Vagina (tissue), 2 donors: Measurements from ENCODE around the gene YIF1A. TPM values are rescaled to one million over a fixed set of nuclear protein-coding genes. Genes with fewer than 3 reads are reported as not detected.
A peak's percentile ranks its signal among the peaks of the same experiment; 100 is the strongest.

Source experiments
- DNase-seq, 2 donors: peaks; one replicate each; pipeline ENCODE4 v3.0.0-alpha.2; 2017; ENCODE audit errors: extremely low spot score in 2 of 2
- H3K27ac ChIP-seq: fragments of 200-600 bp; sonication (generic); one replicate; pipeline ENCODE4 v1.5.1; 2019
- H3K27me3 ChIP-seq: fragments of 200-600 bp; sonication (generic); one replicate; pipeline ENCODE4 v1.5.1; 2019
- H3K36me3 ChIP-seq, 2 donors: fragments of 200-600 bp; sonication (generic); one replicate each; pipeline ENCODE4 v1.5.1; 2017 to 2019
- H3K4me1 ChIP-seq: fragments of 200-600 bp; sonication (generic); one replicate; pipeline ENCODE4 v1.5.1; 2019
- H3K4me3 ChIP-seq, 2 donors: fragments of 200-600 bp; sonication (generic); 1 replicate in 1 of 2; 2 replicates in 1 of 2; pipeline ENCODE4 v1.5.1; 2016 to 2019
- H3K9me3 ChIP-seq: fragments of 200-600 bp; sonication (generic); one replicate; pipeline ENCODE4 v1.5.1; 2019
- POLR2A ChIP-seq, 2 donors: fragments of 450-650 bp; IDR thresholded peaks; one replicate each; pipeline ENCODE4 v1.6.1; 2017; ENCODE audit warnings: antibody characterized with exemption in 2 of 2, mild to moderate bottlenecking in 2 of 2, moderate library complexity in 2 of 2
- POLR2AphosphoS5 ChIP-seq, 2 donors: sonication (generic); formaldehyde crosslinking; IDR thresholded peaks; one replicate each; pipeline ENCODE4 v1.9.0; 2017; ENCODE audit warnings: antibody characterized with exemption in 2 of 2, mild to moderate bottlenecking in 2 of 2, low read depth in 1 of 2; ENCODE audit not compliant: insufficient read depth in 1 of 2
- intact Hi-C: fragments of 100-400 bp; cut with DNase I; formaldehyde crosslinking; loops from one replicate; pipeline ENCODE4 v1.15.1; 2023
- total RNA-seq: library from RNA; depleted of rRNA; stranded (reverse); fragments of >200 nt; gene quantifications from one replicate; pipeline ENCODE4 v1.2.3, GENCODE V29; 2016
- TF ChIP-seq, protein P1 (sequence below), 3 experiments: fragments of 450-650 bp in 2 of 3; fragments of 200-600 bp in 1 of 3; sonication (generic) in 1 of 3; IDR thresholded peaks; one replicate each; pipeline ENCODE4 v1.5.1; 2017 to 2019; ENCODE audit warnings: antibody characterized with exemption in 3 of 3, mild to moderate bottlenecking in 2 of 3, moderate library complexity in 2 of 3

The YIF1A gene, protein sequence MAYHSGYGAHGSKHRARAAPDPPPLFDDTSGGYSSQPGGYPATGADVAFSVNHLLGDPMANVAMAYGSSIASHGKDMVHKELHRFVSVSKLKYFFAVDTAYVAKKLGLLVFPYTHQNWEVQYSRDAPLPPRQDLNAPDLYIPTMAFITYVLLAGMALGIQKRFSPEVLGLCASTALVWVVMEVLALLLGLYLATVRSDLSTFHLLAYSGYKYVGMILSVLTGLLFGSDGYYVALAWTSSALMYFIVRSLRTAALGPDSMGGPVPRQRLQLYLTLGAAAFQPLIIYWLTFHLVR
- total RNA-seq: 130 TPM

DNA sequence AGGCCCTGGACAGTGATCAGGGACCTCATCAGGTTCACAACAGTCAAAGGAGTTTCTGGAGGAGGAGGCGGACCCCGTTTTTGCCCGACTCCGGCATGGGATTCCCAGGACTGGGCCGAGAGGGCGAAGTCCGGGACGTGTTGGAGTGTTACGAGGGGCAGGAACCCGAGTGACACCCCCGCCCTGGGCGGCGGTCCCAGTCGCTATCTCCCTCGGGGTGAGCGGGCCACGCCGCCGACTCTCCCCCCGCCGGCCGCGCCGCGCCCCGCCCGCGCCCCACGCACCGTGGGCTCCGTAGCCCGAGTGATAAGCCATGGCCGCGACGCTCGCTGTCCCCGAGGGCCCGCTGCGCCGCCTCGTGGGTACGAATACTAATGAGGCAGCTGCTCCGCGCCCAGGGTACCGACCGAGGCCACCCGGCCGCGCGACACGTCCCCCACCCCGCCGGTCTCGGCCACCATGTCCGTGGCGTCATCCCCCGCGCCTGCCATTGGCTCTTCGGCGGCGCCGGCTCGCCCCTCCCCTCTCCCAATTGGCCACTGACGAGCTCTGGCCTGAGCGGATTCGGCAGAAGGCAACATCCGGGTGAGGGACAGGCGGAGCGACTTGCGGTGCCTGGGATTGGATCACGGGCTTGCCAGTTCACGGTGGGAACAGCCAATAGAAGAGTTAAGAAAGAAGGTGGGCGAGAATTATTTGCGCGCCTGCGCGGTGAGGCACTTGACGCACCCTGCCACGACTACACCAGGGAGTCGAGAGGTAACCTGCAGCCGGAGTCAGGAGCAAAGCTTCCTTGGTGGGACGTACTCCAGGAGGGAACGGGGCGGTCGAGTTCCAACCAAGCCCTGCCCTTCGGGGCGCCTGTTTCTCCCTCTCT is at the start of gene YIF1A:
YIF1A (minus strand) TSS at position 473 of the 877 bp plus-strand sequence; CDS start at position 315, 158 bp downstream.
- Histone ChIP-seq H3K4me1 (peaks cover 42% of the 10 kb centered on the region), H3K36me3 (no peaks in the 10 kb centered on the region), H3K27me3 (peaks cover 5% of the 10 kb centered on the region), H3K27ac (peak within 1 kb of the TSS; percentile 90), H3K4me3 (peak within 1 kb of the TSS; percentile 92 to 98), H3K9me3 (no peaks in the 10 kb centered on the region)
- TF ChIP-seq, protein P1, sequence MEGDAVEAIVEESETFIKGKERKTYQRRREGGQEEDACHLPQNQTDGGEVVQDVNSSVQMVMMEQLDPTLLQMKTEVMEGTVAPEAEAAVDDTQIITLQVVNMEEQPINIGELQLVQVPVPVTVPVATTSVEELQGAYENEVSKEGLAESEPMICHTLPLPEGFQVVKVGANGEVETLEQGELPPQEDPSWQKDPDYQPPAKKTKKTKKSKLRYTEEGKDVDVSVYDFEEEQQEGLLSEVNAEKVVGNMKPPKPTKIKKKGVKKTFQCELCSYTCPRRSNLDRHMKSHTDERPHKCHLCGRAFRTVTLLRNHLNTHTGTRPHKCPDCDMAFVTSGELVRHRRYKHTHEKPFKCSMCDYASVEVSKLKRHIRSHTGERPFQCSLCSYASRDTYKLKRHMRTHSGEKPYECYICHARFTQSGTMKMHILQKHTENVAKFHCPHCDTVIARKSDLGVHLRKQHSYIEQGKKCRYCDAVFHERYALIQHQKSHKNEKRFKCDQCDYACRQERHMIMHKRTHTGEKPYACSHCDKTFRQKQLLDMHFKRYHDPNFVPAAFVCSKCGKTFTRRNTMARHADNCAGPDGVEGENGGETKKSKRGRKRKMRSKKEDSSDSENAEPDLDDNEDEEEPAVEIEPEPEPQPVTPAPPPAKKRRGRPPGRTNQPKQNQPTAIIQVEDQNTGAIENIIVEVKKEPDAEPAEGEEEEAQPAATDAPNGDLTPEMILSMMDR (IDR thresholded peaks at IDR 0.05): peak in 1 of 3 experiments; percentile 14
- TF ChIP-seq POLR2A (IDR thresholded peaks at IDR 0.05) (peak in 1 of 2 donors; percentile 93), POLR2AphosphoS5 (IDR thresholded peaks at IDR 0.05; ENCODE audit: insufficient read depth in 1 of 2, low read depth in 1 of 2) (peak; percentile 90 to 95)
- peak; percentile 100 for DNase-seq
- intact Hi-C loops: loop anchor here (10.0 kb wide), 1 partner anchor 64 kb away; no protein-coding TSS in a partner anchor

DNA sequence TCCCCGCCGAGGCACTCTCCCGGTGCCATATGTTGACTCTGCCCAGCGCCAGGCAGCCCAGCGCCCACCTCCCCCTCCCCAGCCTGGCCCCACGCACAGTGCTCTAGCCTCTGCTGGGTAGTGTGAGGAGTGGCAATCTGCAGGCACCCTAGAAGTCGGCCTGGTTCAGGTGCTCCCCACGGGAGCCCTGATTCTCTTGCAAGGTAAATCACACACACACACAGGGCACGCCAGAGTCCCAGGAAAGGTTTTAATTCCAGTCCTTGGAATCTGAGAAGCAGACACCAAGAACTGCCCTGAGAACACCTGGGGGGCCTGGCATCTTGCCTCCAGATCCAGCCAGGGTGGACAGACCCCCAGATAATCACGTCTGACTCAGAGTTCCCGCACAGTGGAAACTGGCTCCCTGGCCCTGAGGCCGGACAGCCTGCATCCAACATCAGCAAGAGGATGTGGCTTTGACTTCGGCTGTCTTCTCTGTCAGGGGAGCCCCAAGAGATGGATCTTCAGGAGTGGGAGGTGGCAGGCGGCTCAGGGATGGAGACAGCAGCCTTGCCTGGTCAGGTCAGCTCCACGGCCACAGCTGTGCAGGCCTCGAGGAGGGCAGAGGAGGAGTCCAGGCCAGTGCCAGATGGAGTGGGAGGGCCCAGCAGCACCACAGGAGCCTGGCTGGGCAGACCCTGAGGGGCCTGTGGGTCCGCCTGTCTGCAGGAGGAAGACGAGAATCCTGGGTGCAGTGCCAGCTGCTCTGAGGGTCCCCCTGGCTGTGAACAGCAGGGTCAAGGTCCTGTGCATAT is 48.4 kb upstream of the YIF1A start:
- Histone ChIP-seq H3K36me3 (peaks cover 0 to 51% of the 10 kb centered on the region in 2 donors), H3K9me3 (no peaks in the 10 kb centered on the region), H3K4me1 (peaks cover 49% of the 10 kb centered on the region), H3K27ac (peak overlapping the region; percentile 67), H3K4me3 (peak overlapping the region in 1 of 2 donors; percentile 52), H3K27me3 (no peaks in the 10 kb centered on the region)
- TF ChIP-seq, protein P1 (IDR thresholded peaks at IDR 0.05): no peak
- TF ChIP-seq POLR2A (IDR thresholded peaks at IDR 0.05) (no peak), POLR2AphosphoS5 (IDR thresholded peaks at IDR 0.05; ENCODE audit: insufficient read depth in 1 of 2, low read depth in 1 of 2) (no peak)
- intact Hi-C loops: no loop called here
- DNase-seq: no peak

DNA sequence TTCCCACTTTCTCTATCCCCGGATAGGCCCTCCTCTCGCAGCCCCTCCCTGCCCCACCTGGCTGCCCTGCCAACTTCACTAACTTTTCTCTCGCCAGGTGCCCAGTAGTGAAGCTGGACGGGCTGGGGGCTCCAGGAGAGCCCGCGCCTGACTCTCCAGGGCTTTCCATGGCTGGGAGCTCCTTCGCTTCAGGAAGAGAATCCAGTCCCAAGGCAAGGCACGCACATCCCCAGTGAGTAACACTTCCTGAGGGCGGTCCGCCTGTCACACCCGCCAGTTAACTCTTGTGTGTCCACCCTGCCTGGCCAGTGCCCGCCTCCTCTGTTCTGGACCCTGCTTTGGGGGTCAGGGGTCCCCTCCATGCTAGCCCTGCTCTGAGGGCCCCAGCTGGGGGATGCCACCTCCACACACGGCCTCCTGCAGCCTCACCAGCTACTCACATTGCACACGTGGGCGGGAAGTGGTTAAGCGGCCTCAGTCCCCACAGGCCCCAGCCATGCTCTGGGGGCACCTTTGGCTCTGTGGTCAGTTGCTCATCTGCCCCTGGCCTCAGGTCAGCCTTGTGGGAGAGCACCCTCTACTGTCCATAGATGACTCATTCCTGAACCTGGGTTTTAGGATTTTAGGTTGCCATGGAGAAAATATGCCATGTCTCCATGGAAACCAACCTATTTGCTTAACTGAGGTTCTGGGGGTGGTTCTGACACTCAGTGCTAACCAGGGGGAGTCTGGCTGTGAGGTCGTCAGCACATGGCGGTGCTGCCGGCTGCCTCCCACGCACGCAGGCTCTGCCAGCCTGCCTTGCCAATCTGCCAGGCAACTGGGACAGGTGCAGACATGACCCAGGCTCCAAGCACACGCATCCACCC is 47.5 kb upstream of the YIF1A start, which contains the start of gene RIN1:
RIN1 (minus strand) TSS at position 201 of the 869 bp plus-strand sequence; CDS start at position 169, 32 bp downstream.
- peak within 1 kb of the TSS; percentile 52 to 59 for H3K4me3 ChIP-seq
- intact Hi-C loops: no loop called here
- H3K27ac ChIP-seq: peak within 1 kb of the TSS; percentile 67
- TF ChIP-seq, protein P1 (IDR thresholded peaks at IDR 0.05): peak in 2 of 3 experiments; percentile 25 to 35
- TF ChIP-seq POLR2AphosphoS5 (IDR thresholded peaks at IDR 0.05; ENCODE audit: insufficient read depth in 1 of 2, low read depth in 1 of 2) (peak; percentile 9 to 86), POLR2A (IDR thresholded peaks at IDR 0.05) (no peak)
- H3K4me1 ChIP-seq: peaks cover 49% of the 10 kb centered on the region
- H3K27me3 ChIP-seq: no peaks in the 10 kb centered on the region
- no peak for DNase-seq
- H3K36me3 ChIP-seq: peaks cover 0 to 44% of the 10 kb centered on the region in 2 donors
- H3K9me3 ChIP-seq: no peaks in the 10 kb centered on the region

DNA sequence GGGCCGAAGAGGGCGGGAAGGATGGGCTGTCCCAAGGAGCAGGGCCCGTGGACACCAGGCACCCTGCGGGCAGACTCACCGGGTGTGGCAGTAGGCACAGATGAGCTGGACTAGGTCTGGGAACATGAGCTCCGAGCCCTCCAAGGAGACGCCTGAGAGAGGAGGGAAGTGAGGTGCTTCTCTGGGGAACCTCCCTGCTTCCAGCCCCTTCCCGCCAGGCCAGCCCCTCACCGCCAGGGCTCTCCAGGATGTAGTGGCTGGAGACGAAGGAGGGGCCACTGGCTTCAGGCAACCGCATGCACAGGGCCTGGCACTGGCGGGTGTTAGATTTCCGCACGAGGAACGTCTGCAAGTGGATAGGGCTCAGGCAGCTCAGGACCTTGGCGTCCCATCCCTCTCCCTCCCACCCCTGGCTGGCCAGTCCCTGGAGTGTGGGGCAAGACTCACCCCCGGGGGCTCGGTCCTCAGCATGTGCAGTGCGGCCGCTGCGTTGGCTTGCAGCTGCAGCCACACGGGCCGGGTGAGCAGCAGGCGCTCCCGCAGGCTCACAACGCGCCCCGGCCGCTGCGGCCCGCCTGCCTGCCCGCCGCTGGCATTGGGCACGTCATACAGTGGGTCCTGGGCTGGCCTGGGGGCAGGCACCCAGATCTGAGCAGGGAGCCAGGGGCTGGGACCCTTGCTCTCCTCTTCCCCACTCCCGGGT is 46.7 kb upstream of the YIF1A start:
- Histone ChIP-seq H3K27me3 (no peaks in the 10 kb centered on the region), H3K27ac (peak overlapping the region; percentile 67), H3K36me3 (peaks cover 0 to 36% of the 10 kb centered on the region in 2 donors), H3K4me1 (peaks cover 49% of the 10 kb centered on the region), H3K4me3 (peak overlapping the region; percentile 52 to 59), H3K9me3 (no peaks in the 10 kb centered on the region)
- no peak for DNase-seq
- TF ChIP-seq POLR2A (IDR thresholded peaks at IDR 0.05): no peak
- TF ChIP-seq, protein P1 (IDR thresholded peaks at IDR 0.05): no peak
- no peak for TF ChIP-seq POLR2AphosphoS5 (IDR thresholded peaks at IDR 0.05; ENCODE audit: insufficient read depth in 1 of 2, low read depth in 1 of 2)
- intact Hi-C loops: no loop called here
